GM18868 (cell line): Measurements from ENCODE around the gene NME4.

Source experiments
- ATAC-seq: cut with Tn5 transposase; IDR thresholded peaks from one replicate; pipeline ENCODE4 v1.9.1; 2021; ENCODE audit warnings: mild to moderate bottlenecking, moderate library complexity; ENCODE audit not compliant: unreplicated experiment

NME4 gene

DNA sequence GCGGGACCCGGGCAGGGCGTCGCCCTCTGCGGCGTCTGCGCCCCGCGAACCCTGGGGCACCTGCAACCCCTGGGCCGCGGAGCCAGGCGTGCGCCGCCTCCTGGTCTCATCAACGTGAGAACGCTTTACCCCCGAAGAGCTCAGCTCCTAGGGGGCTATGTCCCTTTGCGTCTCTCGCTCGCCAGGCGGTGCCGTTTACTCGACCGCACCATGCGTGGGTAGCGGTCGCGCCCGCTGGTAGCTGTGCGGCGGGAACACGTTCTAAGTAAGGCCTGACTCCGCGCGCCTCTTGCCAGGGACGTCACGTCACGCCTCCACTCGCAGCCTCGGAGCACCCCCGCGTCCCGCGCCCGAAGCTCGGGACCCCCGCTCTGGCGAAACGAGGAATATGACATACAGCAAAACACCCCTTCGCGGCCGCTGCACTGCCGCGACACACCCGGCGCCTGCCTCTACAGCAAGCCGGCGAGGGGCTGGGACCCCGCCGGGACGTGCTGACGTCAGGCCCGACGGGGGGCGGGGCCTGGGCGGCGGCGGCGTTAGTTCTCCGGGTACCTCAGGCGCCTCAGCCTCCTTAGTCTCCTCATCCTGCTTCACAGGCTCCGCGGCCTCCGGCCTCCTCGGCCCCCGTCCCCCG, 28.2 kb downstream of the NME4 start, which contains the start of gene RAB11FIP3:
Gene RAB11FIP3 (plus strand): TSS at position 568 of the 637 bp plus-strand sequence. CDS start 358 bp downstream, outside the sequence.
- peak; percentile 94 for ATAC-seq

DNA sequence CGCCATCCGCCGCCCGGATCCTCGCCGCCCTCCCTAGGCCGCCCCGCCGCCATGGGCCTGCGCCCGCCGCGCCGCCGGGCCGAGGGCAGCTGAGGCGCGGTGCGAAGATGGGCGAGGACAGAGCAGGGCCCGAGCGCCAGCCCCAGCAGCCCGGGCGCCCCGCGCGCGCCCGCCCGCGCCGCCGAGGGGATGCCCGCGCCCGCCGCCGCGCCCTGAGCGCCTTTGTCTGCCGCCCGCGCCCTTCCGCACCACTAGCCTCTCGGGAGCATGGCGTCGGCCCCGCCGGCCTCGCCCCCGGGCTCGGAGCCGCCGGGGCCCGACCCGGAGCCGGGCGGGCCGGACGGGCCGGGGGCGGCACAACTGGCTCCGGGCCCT, 28.7 kb downstream of the NME4 start:
- ATAC-seq: peak; percentile 32

DNA sequence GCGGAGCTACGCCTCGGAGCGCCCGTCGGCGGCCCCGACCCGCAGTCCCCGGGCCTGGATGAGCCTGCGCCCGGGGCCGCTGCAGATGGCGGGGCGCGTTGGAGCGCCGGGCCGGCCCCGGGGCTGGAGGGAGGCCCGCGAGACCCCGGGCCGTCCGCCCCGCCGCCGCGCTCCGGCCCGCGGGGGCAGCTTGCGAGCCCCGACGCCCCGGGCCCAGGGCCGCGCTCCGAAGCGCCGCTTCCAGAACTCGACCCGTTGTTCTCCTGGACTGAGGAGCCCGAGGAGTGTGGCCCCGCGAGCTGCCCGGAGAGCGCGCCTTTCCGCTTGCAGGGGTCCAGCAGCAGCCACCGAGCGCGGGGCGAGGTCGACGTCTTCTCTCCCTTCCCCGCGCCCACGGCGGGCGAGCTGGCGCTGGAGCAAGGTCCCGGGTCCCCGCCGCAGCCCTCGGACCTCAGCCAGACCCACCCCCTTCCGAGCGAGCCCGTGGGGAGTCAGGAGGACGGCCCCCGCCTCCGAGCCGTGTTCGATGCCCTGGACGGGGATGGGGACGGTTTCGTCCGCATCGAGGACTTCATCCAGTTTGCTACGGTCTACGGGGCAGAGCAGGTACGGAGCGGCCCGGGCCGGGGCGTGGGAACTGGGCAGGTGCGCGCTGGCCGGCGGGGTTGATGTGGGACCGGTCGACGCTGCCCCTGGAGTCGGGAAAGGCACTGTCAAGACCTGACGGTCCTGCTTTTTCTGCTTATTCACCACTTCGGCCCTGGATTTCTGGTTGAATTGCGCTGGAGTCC, 29.3 kb downstream of the NME4 start:
- no peak for ATAC-seq

DNA sequence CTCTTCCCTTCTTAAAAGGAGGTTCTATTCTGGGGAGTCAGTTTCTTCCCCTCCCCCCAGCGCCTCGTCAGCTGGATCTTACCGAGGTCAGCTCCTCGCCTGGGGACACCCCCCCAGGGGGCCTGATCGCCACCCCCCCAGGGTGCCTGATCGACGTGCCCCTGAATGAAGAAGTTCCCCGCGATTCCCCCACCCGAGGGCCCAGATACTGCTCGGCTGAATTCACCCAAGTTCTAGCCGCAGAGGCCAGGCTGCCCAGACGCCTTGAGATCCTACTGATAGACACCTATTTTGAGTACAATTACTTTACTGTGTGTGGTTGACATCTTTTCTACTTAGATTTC, 29.9 kb downstream of the NME4 start:
- ATAC-seq: no peak

DNA sequence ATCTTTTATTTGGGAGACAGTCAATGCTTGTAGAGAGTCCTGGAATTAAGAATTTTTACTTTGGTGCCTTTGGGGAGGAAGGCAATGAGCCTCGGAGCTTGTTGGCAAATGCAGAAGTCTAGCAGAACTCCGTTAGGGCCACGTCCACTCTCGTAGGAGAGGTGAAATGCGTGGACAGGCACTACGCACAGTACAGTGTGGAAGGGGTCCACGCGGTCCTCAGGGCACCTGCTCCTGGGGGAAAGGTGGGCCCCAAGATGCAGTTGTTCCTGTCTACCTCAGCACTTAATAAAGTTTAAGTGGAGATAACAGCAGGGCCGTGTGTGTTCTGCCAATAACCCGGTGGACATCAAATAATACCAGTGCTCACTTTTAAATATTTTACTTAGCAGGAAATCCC, 30.3 kb downstream of the NME4 start:
- ATAC-seq: no peak

DNA sequence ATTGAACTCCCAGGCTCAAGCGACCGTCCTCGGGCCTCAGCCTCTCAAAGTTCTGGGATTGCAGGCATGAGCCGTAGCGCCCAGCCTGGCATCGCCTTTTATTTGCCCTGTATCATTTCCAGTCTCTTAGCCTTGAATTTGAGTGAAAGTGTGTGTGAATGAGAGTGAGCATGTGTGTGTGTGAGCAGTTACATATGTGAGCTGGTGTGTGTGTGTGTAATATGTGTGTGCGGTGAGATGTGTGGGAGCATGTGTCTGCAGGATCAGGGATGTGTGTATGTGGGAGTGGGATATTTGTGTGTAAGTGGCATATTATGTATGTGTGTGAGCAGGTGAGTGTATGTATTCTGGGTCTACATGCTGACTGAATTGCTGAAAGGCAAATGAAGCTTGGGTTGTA, 33.9 kb downstream of the NME4 start:
- no peak for ATAC-seq

- ATAC-seq: no peak
Observed at GRCh38 chr16:440627-441026, 43.6 kb downstream of the NME4 start.

- ATAC-seq: no peak
Observed at GRCh38 chr16:441447-441846, 44.4 kb downstream of the NME4 start.

GRCh38 chr16:442976-443375, 46.0 kb downstream of the NME4 start:
- ATAC-seq: no peak

- no peak for ATAC-seq
Observed at GRCh38 chr16:444027-444426, 47.0 kb downstream of the NME4 start.

DNA sequence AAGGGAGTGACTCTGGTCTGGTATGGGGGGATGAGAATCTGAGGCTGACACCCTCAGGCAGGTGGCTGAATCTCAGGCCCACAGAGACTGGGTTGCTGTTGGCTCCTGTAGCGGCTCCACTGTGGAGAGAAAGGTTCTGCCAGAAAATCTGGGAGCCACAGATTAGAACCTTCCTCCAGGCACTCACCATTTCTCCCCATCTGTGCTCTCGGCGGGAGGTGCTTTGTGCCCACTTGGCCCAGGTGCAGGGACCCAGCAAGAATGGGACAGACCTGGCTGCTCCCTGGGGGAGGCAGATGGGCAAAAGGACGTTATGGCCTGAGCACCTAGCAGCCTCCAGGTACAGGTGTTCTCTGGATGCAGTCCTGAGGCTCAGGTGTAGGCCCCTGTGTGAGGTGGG, 48.6 kb downstream of the NME4 start:
- no peak for ATAC-seq
